ENCODE results near the gene ATG7.
"Not testable (repeated sequence)": the region's sequence is repeated elsewhere in the genome, so short reads cannot be mapped to it uniquely, and the experiment has no call there.

Gene ATG7

DNA sequence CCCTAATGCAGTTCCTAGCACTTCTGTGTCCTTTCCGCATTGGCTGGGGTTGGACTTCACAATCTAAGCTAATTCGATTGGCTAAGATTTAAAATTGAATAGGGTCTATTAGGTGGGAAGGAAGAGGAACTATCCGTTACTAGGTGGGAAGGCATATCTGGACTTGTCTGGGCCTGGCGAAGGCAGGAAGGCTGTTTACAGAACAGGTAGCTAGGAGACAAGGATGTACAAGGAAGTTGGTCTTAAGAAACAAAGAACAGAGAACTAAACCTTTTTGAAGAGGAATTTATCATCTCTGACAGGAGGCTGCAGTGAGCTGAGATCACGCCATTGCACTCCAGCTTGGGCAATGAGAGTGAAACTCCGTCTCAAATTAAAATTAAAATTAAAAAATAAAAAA, 17.3 kb upstream of the ATG7 start:
- DNase-seq = no peak

DNA sequence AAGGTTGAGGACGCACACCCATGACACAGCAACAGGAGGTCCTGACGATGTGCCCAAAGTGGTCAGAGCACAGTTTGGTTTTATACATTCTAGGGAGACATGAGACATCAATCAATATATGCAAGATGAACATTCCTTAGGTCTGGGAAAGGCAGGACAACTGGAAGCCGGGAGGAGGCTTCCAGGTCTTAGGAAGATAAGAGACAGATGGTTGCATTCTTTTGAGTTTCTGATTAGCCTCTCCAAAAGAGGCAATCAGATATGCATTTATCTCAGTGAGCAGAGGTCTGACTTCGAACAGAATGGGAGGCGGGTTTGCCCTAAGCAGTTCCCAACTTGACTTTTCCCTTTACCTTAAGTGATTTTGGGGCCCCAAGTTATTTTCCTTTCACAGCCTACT, 16.7 kb upstream of the ATG7 start:
- not testable (repeated sequence) for DNase-seq

DNA sequence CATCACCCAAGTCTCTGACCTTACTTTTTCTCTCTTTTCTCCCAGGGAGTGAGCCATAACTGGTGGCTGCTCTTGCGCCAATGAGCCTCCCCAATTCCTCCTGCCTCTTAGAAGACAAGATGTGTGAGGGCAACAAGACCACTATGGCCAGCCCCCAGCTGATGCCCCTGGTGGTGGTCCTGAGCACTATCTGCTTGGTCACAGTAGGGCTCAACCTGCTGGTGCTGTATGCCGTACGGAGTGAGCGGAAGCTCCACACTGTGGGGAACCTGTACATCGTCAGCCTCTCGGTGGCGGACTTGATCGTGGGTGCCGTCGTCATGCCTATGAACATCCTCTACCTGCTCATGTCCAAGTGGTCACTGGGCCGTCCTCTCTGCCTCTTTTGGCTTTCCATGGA, 13.2 kb upstream of the ATG7 start:
- no peak for DNase-seq

DNA sequence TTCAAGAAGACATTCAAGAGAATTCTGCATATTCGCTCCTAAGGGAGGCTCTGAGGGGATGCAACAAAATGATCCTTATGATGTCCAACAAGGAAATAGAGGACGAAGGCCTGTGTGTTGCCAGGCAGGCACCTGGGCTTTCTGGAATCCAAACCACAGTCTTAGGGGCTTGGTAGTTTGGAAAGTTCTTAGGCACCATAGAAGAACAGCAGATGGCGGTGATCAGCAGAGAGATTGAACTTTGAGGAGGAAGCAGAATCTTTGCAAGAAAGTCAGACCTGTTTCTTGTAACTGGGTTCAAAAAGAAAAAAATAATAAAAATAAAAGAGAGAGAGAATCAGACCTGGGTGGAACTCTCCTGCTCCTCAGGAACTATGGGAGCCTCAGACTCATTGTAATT, 11.7 kb upstream of the ATG7 start:
- no peak for DNase-seq

DNA sequence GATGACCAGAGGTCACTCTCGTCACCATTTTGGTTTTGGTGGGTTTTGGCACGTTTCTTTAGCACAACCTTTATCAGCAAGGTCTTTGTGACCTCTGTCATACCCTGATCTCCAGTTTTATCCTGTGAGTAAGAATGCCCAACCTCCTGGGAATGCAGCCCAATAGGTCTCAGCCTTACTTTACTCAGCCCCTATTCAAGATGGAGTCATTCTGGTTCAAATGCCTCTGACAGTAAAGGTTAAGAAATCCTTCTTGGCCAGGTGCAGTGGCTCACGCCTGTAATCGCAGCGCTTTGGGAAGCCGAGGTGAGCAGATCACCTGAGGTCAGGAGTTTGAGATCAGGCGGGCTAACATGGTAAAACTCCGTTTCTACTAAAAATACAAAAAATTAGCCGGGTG, 3.2 kb upstream of the ATG7 start:
- DNase-seq = no peak

DNA sequence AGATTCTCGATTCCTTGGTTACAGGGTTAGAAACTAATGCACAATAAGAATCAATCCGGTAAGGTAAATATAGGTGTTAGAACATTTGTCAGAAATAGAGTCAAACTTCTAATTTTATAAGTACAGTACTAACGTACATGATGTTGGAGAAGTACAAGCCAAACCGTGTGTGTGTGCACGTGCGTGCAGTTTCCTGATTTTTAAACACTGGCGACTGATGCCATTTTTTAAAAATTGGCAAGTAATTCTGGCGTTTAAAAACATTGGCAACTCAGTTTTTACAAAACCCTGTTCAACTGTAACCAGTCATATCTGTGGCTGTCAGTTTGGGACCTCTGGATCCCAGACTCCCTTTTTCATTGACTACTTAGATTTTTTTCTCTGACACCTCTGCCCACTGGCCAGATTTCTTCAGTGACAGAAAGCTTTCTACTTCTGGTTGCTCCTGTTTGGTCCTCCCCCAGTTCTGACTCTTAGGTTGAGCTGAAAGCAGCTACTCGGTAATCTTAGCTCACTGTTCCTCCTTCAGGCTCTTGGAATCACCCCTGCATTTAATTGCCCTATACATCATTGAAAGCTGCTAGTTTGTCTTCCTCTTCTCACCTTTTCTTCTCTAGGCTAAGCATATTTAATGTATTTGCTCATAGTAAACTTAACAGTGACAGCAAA, 843 bp downstream of the ATG7 start:
- DNase-seq = no peak

DNA sequence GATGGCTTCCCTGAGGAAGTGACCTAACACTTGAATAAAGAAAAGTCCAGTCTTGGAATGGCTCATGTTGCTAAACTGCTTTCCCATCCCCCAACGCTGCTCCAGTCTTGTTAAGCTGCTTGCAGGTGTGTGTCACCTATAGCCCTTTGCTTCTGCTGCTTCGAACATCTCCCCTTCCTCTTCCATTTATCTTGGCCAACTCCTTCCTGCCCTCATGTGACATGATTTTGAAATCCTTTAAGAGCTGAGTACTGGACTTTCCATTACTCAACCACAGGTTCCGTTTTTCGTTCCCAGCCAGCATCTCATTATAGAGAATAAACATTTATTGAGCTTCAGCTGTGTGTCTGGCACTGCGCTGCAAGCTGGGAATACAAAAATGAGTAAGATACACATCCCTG, 1.7 kb downstream of the ATG7 start:
- no peak for DNase-seq

DNA sequence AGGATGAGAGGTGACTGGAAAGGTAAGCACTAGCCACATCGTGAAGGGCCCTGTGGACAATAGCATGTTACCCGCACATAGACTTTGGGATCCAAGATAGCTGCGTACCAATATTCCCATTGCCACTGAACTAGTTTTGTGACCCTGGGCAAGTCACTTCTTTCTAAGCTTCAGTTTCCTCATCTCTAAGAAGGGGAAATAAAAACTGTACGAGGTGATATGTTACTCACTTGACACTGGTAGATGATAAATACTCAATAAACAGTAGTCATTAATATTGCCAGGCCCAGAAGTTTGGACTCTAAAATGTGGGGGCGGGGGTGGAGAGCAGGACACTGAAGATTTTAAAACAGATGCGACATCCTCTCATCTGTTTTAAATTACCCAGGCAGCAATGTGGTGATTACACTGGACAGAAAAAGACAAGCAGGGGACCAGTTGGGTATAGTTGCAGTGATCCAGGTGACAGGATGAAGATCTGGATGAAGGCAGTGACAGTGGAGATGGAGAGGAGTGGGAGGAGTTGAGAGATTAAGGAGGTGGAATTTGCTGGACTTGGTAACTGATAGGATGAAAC, 2.5 kb downstream of the ATG7 start:
- DNase-seq = no peak

DNA sequence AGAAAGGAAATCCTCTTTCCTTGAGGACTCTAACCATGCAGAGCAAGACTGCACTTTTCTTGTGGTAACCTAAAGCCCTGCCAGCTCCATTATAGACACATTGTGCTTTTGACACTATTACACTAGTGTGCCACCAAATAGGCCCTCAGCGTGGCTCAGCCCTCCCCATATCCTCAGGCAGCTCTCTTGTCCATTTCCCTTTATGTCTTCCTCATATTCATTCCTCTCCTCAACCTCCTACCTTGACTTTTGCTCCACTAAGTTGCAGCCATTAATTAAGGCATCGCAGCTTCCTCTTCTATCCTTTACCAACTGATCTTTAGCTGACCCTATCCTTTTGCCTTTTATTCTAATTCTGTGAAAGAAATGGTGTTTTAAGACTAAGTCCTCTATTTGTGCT, 3.7 kb downstream of the ATG7 start:
- no peak for DNase-seq

DNA sequence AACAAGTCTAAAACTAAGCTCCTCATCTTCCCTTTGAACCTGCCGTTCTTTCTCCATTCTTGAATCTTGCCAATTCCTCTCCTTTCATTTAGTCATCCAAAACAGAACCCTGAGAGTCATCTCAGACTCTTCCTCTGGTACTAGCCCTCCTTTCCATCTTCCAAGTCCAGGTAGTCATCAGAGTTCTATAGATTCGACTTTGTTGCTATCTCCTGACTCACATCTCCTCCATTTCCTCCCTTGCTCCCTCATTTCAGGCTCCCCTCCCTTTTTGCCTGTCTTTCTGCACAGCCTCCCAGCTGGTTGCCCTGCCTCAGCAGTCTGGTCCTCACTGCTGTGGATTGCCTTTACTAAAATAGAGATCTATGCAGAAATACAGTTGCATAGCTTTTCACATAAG, 4.7 kb downstream of the ATG7 start:
- DNase-seq = no peak

DNA sequence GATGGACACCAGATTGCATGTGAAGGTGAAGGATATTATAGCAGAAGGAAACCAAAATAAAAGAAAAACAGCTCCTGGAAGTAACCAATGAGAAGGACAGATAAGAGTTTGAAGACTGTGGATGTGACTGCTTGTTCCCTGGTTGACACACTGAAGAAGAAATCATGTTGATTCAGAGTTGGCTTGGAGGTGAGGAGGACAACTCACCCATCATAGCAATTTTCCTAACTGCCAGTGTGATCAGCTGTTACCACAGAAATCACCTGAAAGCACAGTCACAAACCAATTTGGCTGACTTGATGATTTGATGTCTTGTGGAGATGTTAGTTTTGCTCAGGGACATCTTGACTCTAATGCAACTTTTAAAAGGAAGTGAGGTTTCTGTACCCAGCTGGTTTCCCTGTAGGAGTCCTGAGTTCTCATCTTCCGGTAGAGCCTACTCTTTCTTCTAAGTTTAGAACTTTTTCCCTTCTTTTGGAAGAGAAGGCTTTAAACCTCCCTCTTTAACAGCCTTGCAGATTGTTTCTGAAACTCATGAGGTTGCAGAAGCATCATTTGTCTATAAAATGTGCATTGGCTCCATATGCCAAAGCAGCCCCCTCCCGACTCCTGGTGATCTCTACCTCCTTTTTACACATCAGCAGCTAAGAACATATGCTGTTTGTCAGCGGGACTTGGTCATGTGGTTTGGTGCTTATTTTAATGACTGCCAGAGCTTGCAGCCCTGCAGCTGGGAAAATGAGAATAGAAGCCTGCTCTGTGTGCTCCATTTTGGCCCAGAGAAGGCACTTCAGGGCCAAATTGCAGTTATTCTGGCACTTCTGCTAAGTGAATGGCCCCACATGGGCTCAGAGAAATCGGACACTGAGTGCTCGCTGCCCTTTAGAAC, 10.3 kb downstream of the ATG7 start:
- no peak for DNase-seq

DNA sequence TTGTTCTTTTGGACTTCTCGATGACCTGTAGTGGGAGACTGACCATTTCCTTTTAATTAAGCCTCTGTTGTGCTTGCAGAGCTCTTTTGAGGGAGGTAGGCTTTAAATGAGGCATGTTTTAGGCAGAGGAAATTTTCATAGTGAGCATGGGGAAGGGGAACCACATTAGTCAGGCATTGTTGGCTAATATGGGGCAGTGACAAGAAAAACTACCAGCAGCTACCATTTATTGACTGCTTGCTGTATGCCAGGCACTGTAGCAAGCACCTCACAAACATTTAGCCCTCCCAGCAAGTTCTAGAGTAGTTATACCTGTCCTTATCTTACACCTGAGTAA, 10.9 kb downstream of the ATG7 start:
- DNase-seq = no peak

DNA sequence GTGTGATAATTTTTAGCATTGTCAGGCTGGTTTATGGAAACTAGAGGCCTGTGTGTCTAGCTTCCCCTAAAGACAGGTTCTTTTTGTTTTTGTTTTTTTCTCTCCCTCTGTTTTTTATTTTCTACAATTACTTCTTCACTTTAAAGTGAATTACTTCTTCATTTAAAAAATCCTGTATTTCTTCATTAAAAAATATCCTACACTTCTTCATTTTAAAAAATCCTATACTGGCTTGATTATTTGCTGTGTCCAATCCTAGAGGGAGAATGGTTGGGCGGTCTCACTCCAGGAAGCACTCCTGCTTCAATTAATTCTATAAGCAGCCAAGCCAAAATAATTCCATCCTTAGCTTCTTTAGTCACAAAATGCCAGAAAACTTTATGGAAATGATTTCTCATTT, 11.8 kb downstream of the ATG7 start:
- DNase-seq = no peak

DNA sequence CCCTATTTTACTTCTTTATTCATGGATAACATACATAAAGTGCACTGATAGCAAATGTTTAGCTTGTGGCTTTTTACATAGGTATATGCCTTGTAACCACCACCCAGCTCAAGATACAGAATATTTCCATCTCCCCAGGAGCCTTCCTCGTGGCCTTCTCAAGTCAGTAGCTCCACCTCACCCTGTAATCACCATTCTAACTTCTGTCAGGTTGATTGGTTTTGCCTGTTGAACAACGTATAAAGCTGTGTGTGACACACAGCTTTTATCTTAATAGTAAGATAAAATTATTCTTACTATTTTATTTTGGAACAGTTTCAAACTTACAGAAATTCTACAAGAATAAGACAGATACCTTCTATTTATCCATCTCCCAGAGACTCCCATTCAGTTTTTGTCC, 13.3 kb downstream of the ATG7 start:
- no peak for DNase-seq

DNA sequence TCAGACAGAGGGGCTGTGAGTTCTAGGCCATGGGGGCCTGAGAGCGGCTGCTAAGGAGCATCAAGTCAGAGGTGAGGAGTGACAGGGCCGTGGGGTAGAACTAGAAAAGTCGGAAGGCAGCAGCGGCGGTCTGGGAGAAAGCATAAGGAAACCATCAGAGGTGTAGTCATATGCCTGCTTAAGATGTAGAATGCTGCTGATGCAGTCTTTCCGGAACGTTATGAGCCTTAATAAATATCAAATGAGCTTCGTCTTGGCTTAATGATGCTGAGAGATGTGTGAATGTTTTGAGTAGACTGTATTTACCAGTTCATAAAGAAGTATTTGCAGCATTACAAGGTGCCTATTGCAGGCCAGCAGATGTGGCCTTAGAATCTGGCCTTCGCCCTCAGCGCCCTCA, 15.2 kb downstream of the ATG7 start:
- no peak for DNase-seq

DNA sequence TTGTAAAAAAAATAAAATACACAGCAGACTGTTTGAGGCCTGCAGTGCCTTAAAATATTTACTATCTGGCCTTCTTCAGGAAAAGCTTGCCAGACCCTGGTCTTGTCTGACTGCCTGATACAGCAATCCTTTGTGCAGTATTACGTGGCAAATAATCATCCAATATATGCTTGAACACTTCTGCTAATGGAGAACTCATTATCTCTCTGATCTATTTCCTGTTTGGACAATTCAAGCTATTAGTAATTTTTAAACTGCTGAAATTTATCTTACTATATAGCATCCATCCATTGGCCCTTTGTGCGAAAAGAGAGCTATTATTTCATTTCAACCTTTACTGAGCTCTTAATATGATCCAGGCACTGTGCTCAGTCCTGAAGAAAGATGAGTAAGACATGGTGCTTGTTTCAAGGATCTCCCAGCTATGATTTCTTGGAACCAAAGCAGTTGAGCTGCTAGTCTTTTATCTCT, 15.9 kb downstream of the ATG7 start:
- no peak for DNase-seq

DNA sequence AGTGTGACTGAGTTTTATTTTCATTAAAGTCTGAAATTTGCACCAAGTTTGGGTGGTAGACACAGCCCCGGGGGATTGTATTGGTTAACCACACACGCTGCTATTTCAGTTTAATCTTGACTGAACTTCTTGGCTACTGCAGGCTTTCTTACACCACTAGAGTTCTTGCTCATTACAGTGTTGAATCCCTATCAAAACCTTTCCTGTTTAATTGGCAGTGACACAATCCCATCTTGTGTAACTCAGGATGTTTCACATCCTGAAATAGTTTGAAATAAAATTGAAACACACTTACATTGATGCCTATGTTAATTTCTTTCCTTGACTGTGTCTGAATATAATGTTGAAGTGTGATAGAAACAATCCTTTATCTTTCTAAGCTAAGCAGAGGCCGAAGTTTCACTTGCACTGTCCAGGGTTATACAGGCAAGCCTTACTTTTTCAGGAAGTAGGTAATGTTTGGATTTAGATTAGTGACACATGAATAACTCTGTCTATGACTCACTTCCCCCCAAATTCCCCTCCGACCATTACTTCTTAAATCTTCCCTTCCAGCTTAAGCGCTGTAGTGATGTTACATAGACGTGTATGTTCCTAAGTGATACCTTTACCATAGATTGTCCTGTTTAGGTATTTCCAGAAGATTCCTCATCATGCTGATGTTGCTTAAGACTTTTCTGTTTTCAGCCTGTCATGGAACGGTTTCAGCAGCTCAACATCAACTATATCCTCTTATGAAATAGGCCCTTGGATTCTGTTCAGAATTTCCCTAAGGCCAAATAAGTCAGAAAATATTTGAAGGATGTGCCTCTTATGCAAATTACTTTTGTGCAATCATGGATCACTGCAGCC, 16.8 kb downstream of the ATG7 start:
- peak; percentile 60 for DNase-seq

DNA sequence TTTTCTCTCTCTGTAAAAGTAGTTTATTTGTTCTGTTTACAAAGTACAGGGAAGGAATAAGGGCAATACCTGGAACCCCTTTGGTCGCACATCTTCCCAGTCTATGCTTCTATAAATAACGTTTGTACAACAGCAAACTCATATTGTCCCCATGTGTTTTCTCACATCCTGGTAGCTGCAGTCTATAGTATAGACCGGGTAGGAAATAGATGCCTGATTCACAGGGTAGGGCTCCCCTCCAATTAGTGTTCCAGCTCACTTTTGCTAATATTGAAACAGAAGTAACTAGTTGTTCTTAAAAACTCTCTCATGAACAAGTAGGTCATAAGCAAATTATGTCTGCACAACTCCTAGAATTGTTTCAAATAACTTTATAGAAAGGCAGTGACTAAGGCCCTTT, 17.7 kb downstream of the ATG7 start:
- no peak for DNase-seq

DNA sequence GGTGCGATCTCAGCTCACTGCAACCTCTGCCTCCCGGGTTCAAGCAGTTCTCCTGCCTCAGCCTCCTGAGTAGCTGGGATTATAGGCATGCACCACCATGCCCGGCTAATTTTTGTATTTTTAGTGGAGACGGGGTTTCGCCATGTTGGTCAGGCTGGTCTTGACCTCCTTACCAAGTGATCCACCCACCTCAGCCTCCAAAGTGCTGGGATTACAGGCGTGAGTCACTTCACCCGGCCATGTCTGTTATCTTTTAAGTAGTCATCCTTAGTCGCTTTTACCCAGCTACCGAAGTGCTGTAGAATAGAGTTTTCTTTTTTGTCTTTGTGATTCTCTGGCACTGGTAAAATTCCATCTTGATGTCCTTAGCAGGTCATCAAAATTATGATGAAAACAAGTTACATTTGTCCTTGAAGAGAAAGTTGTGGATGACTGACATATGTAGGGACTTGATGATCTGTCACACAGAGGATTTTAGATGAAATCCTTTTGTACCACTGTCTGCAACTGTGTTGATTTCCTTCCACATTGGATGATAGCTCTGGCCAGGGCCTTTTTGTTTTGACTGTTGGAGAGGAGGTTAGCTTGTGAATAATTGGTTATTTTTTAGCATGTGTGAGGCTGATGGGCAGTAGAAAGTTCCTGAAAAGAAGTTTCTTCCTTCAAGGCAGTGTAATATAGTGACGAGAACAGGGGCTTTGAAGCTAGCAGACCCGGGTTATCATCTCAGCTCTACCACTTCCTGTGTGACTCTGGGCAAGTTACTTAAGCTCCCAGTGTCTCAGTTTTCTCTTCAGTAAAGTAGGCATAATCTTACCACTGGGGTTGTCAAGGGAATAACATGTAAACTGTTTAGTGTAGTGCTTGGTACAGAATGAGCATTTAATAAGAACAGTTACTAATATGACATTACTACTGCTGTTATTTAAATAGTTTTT, 18.8 kb downstream of the ATG7 start:
- DNase-seq = peak; percentile 25

DNA sequence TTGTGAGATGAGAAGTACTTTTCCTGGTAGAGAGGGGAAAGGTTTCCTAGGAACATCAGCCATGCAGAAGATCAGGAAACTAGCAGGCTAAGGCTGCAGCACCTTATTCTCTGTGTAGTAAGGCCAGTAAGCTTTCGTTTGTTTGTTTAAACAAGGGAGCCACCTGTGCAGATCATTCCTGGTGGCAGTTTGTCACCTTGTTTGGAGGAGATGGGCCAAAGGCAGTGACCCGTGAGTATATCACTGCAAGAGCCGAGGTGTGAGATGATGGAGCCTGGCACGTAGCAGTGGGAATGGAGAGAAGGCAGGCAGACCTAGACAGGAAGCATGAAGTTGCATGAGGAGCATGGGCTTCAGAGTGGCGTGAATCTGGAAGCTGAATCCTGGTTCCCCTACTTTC, 19.6 kb downstream of the ATG7 start:
- peak; percentile 82 for DNase-seq

DNA sequence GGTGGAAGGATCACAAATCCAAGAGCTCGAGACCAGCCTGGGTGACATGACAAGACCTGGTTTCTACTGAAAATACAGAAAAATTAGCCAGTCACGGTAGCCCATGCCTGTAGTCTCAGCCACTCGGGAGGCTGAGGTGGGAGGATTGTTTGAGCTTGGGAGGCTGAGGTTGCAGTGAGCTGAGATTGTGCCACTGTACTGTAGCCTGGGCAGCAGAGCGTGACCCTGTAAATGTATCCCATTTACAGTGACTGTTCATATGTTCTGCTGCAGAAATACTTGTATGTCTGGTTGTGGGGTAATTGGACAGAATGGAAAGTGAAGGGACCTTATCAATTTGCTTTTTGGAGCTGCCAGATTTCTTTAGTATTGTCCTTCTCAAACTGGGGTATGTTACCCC, 24.9 kb downstream of the ATG7 start:
- DNase-seq = no peak

DNA sequence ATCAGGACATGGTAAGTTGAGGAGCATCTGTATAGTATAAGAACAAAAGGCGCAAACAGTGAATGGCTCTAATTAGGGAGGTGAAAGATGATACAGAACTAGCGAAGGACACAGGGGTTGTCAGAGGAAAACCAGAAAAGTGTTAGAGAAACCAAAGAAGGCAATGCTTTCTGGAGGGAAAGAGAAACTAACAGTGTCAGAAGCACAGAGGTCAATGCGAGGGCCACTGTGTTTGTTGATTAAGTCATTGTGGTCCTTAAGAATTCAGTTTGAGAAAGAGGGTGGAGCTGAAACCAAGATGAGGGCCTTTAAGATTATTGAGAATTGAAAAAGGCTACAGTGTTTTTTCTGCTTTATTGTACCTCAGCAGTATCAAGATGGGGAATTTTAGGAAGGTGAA, 28.8 kb downstream of the ATG7 start:
- DNase-seq = no peak
